GM10266 (cell line): Measurements from ENCODE around the gene CROCC2.

Source experiments
- DNase-seq: peaks from one replicate; pipeline ENCODE4 v3.0.0; 2012; ENCODE audit errors: extremely low spot score
- CTCF ChIP-seq: IDR thresholded peaks from 2 replicates; pipeline ENCODE4 v1.5.1; 2012; ENCODE audit warnings: mild to moderate bottlenecking, low read depth; ENCODE audit not compliant: control insufficient read depth, insufficient read depth; ENCODE audit errors: missing control alignments

CROCC2 gene

GRCh38 chr2:241011751-241012510 is 105.8 kb downstream of the CROCC2 start:
- TF ChIP-seq CTCF, result no peak
- no peak for DNase-seq

- DNase-seq, result no peak
- TF ChIP-seq CTCF, result no peak
These were observed 108.1 kb downstream of the CROCC2 start for GRCh38 chr2:241014224-241014623.

GRCh38 chr2:241014764-241015163 is 108.6 kb downstream of the CROCC2 start:
- no peak for TF ChIP-seq CTCF
- no peak for DNase-seq

- TF ChIP-seq CTCF, result no peak
- DNase-seq, result no peak
These were observed 109.3 kb downstream of the CROCC2 start for GRCh38 chr2:241015439-241015838.

GRCh38 chr2:241017228-241017940 is 111.2 kb downstream of the CROCC2 start:
- DNase-seq, result no peak
- TF ChIP-seq CTCF, result no peak

GRCh38 chr2:241018051-241018891 is 112.1 kb downstream of the CROCC2 start:
- no peak for TF ChIP-seq CTCF
- no peak for DNase-seq
